MG63 (cell line): ENCODE results near the gene ADAMTS1. TPM values are rescaled to one million over a fixed set of nuclear protein-coding genes. Genes with fewer than 3 reads are reported as not detected.

ENCODE experiments used
- DNase-seq: peaks from one replicate; pipeline ENCODE4 v3.0.0-alpha.2; 2020
- H3K27me3 ChIP-seq: fragments of 250-450 bp; sonication (Bioruptor Pico); 2 replicates; pipeline ENCODE4 v1.5.1; 2020; ENCODE audit warnings: mild to moderate bottlenecking, moderate library complexity
- H3K36me3 ChIP-seq: fragments of 250-450 bp; sonication (Bioruptor Pico); 2 replicates; pipeline ENCODE4 v1.5.1; 2020; ENCODE audit warnings: mild to moderate bottlenecking, moderate library complexity
- H3K4me3 ChIP-seq: fragments of 250-450 bp; sonication (Bioruptor Pico); 2 replicates; pipeline ENCODE4 v1.5.1; 2020; ENCODE audit warnings: mild to moderate bottlenecking, moderate library complexity
- H3K9me3 ChIP-seq: fragments of 250-450 bp; sonication (Bioruptor Pico); 2 replicates; pipeline ENCODE4 v1.5.1; 2020; ENCODE audit warnings: mild to moderate bottlenecking, moderate library complexity
- total RNA-seq: library from RNA; depleted of rRNA; stranded (reverse); fragments of >200 nt; shearing (Covaris generic); gene quantifications from 2 replicates; pipeline ENCODE4 v1.2.3, GENCODE V29; 2014; ENCODE audit warnings: low replicate concordance

ADAMTS1 gene
- total RNA-seq, 1 experiment from 2014 or later, result 172 TPM

- peak overlapping the region; percentile 67 for H3K4me3 ChIP-seq
- H3K36me3 ChIP-seq, result peaks cover 49% of the 10 kb centered on the region
- no peaks in the 10 kb centered on the region for H3K9me3 ChIP-seq
- no peaks in the 10 kb centered on the region for H3K27me3 ChIP-seq
- no peak for DNase-seq
Measured at GRCh38 chr21:26834181-26834905, 10.9 kb downstream of the ADAMTS1 start.

- DNase-seq, result no peak
- Histone ChIP-seq H3K27me3 (no peaks in the 10 kb centered on the region), H3K9me3 (no peaks in the 10 kb centered on the region), H3K36me3 (peaks cover 41% of the 10 kb centered on the region), H3K4me3 (peak overlapping the region; percentile 67)
Measured at GRCh38 chr21:26833460-26833939, 11.7 kb downstream of the ADAMTS1 start.

GRCh38 chr21:26833011-26833410 is 12.2 kb downstream of the ADAMTS1 start:
- Histone ChIP-seq H3K36me3 (peaks cover 36% of the 10 kb centered on the region), H3K4me3 (no peak overlapping the region), H3K27me3 (no peaks in the 10 kb centered on the region), H3K9me3 (no peaks in the 10 kb centered on the region)
- DNase-seq, result no peak

- H3K9me3 ChIP-seq, result no peaks in the 10 kb centered on the region
- no peaks in the 10 kb centered on the region for H3K27me3 ChIP-seq
- no peak overlapping the region for H3K4me3 ChIP-seq
- peaks cover 31% of the 10 kb centered on the region for H3K36me3 ChIP-seq
- DNase-seq, result no peak
Measured at GRCh38 chr21:26832546-26832945, 12.7 kb downstream of the ADAMTS1 start.

- no peaks in the 10 kb centered on the region for H3K36me3 ChIP-seq
- no peaks in the 10 kb centered on the region for H3K9me3 ChIP-seq
- H3K4me3 ChIP-seq, result no peak overlapping the region
- H3K27me3 ChIP-seq, result no peaks in the 10 kb centered on the region
- DNase-seq, result no peak
Measured at GRCh38 chr21:26826801-26827200, 18.4 kb downstream of the ADAMTS1 start.

GRCh38 chr21:26820509-26820908 is 24.7 kb downstream of the ADAMTS1 start:
- DNase-seq, result no peak
- Histone ChIP-seq H3K4me3 (no peak overlapping the region), H3K27me3 (no peaks in the 10 kb centered on the region), H3K36me3 (no peaks in the 10 kb centered on the region), H3K9me3 (no peaks in the 10 kb centered on the region)

GRCh38 chr21:26819740-26820324 is 25.4 kb downstream of the ADAMTS1 start:
- no peak overlapping the region for H3K4me3 ChIP-seq
- no peaks in the 10 kb centered on the region for H3K9me3 ChIP-seq
- H3K27me3 ChIP-seq, result no peaks in the 10 kb centered on the region
- no peak for DNase-seq
- H3K36me3 ChIP-seq, result no peaks in the 10 kb centered on the region

- no peaks in the 10 kb centered on the region for H3K36me3 ChIP-seq
- H3K9me3 ChIP-seq, result no peaks in the 10 kb centered on the region
- no peak for DNase-seq
- no peak overlapping the region for H3K4me3 ChIP-seq
- H3K27me3 ChIP-seq, result no peaks in the 10 kb centered on the region
Measured at GRCh38 chr21:26818906-26819305, 26.3 kb downstream of the ADAMTS1 start.

GRCh38 chr21:26815197-26815596 is 30.0 kb downstream of the ADAMTS1 start:
- no peaks in the 10 kb centered on the region for H3K9me3 ChIP-seq
- DNase-seq, result no peak
- H3K27me3 ChIP-seq, result no peaks in the 10 kb centered on the region
- H3K36me3 ChIP-seq, result no peaks in the 10 kb centered on the region
- no peak overlapping the region for H3K4me3 ChIP-seq

GRCh38 chr21:26814386-26814785 is 30.8 kb downstream of the ADAMTS1 start:
- no peak for DNase-seq
- no peak overlapping the region for H3K4me3 ChIP-seq
- H3K27me3 ChIP-seq, result no peaks in the 10 kb centered on the region
- H3K36me3 ChIP-seq, result no peaks in the 10 kb centered on the region
- no peaks in the 10 kb centered on the region for H3K9me3 ChIP-seq

- H3K27me3 ChIP-seq, result no peaks in the 10 kb centered on the region
- DNase-seq, result no peak
- no peaks in the 10 kb centered on the region for H3K36me3 ChIP-seq
- H3K9me3 ChIP-seq, result no peaks in the 10 kb centered on the region
- no peak overlapping the region for H3K4me3 ChIP-seq
Measured at GRCh38 chr21:26813426-26813998, 31.7 kb downstream of the ADAMTS1 start.

GRCh38 chr21:26812173-26812572 is 33.0 kb downstream of the ADAMTS1 start:
- H3K4me3 ChIP-seq, result no peak overlapping the region
- DNase-seq, result no peak
- H3K9me3 ChIP-seq, result no peaks in the 10 kb centered on the region
- H3K36me3 ChIP-seq, result no peaks in the 10 kb centered on the region
- no peaks in the 10 kb centered on the region for H3K27me3 ChIP-seq

- no peak for DNase-seq
- no peaks in the 10 kb centered on the region for H3K9me3 ChIP-seq
- no peaks in the 10 kb centered on the region for H3K27me3 ChIP-seq
- H3K4me3 ChIP-seq, result no peak overlapping the region
- no peaks in the 10 kb centered on the region for H3K36me3 ChIP-seq
Measured at GRCh38 chr21:26811482-26811881, 33.7 kb downstream of the ADAMTS1 start.

- Histone ChIP-seq H3K4me3 (no peak overlapping the region), H3K9me3 (no peaks in the 10 kb centered on the region), H3K27me3 (no peaks in the 10 kb centered on the region), H3K36me3 (no peaks in the 10 kb centered on the region)
- DNase-seq, result peak; percentile 12
Measured at GRCh38 chr21:26810676-26811415, 34.4 kb downstream of the ADAMTS1 start.

GRCh38 chr21:26810266-26810665 is 34.9 kb downstream of the ADAMTS1 start:
- H3K4me3 ChIP-seq, result no peak overlapping the region
- no peaks in the 10 kb centered on the region for H3K27me3 ChIP-seq
- no peaks in the 10 kb centered on the region for H3K36me3 ChIP-seq
- no peak for DNase-seq
- H3K9me3 ChIP-seq, result no peaks in the 10 kb centered on the region

- no peak for DNase-seq
- no peak overlapping the region for H3K4me3 ChIP-seq
- H3K9me3 ChIP-seq, result no peaks in the 10 kb centered on the region; the same call in 1 of the 2 replicates
- H3K27me3 ChIP-seq, result no peaks in the 10 kb centered on the region
- no peaks in the 10 kb centered on the region for H3K36me3 ChIP-seq
Measured at GRCh38 chr21:26809745-26810144, 35.5 kb downstream of the ADAMTS1 start.

- no peak for DNase-seq
- Histone ChIP-seq H3K9me3 (no peaks in the 10 kb centered on the region; the same call in 1 of the 2 replicates), H3K4me3 (no peak overlapping the region), H3K27me3 (no peaks in the 10 kb centered on the region), H3K36me3 (no peaks in the 10 kb centered on the region)
Measured at GRCh38 chr21:26806801-26807295, 38.4 kb downstream of the ADAMTS1 start.
